Caco-2 (cell line): ENCODE data around the gene TENM3. TPM values are rescaled to one million over a fixed set of nuclear protein-coding genes. Genes with fewer than 3 reads are reported as not detected.

ENCODE experiments used
- BruUV-seq: library from RNA; stranded (reverse); fragments of 400-500 nt; replicated peaks from 2 replicates; lab custom pipeline; 2021; lab: Mats Ljungman, UMichigan
- CTCF ChIA-PET: fragments of 300-600 bp; sonication (Branson Sonifier 250); formaldehyde crosslinking; loops from one replicate; lab custom pipeline; 2022; ENCODE audit warnings: antibody characterized with exemption; lab: Charles Lee
- POLR2A ChIA-PET: fragments of 300-600 bp; sonication (Branson Sonifier 250); formaldehyde crosslinking; loops from one replicate; lab custom pipeline; 2022; ENCODE audit warnings: antibody characterized with exemption; lab: Charles Lee
- DNase-seq, 2 experiments: peaks; one replicate each; pipeline versions ENCODE4 v3.0.0 to v3.0.0-alpha.2; 2020 to 2022
- H3K27me3 ChIP-seq: replicated peaks from 2 replicates; pipeline ENCODE4 v1.6.0; 2011; ENCODE audit warnings: low read length; ENCODE audit not compliant: control insufficient read depth, insufficient read depth
- H3K36me3 ChIP-seq: 2 replicates; pipeline ENCODE4 v1.5.1; 2011; ENCODE audit warnings: low read length; ENCODE audit not compliant: control insufficient read depth, insufficient read depth
- H3K4me1 ChIP-seq: fragments of 250-450 bp; sonication (Bioruptor Pico); 2 replicates; pipeline ENCODE4 v1.5.1; 2020; ENCODE audit warnings: mild to moderate bottlenecking
- H3K4me3 ChIP-seq: 2 replicates; pipeline ENCODE4 v1.5.1; 2011; ENCODE audit warnings: low read depth, mild to moderate bottlenecking, control low read depth, low read length
- H3K9me3 ChIP-seq: fragments of 250-450 bp; sonication (Bioruptor Pico); 2 replicates; pipeline ENCODE4 v1.5.1; 2020; ENCODE audit warnings: mild to moderate bottlenecking, moderate library complexity
- H3K27ac Mint-ChIP-seq: one replicate; pipeline ENCODE4 v1.8.0; 2022; ENCODE audit warnings: mixed read lengths; ENCODE audit not compliant: unreplicated experiment
- H3K27me3 Mint-ChIP-seq: one replicate; pipeline ENCODE4 v1.8.0; 2022; ENCODE audit warnings: mixed read lengths; ENCODE audit not compliant: insufficient read depth, unreplicated experiment
- H3K36me3 Mint-ChIP-seq: one replicate; pipeline ENCODE4 v1.8.0; 2022; ENCODE audit warnings: mild to moderate bottlenecking, mixed read lengths; ENCODE audit not compliant: insufficient read depth, unreplicated experiment
- H3K4me1 Mint-ChIP-seq: one replicate; pipeline ENCODE4 v1.8.0; 2022; ENCODE audit warnings: low read depth, mixed read lengths; ENCODE audit not compliant: unreplicated experiment
- H3K4me3 Mint-ChIP-seq: one replicate; pipeline ENCODE4 v1.8.0; 2022; ENCODE audit warnings: mild to moderate bottlenecking, moderate library complexity, mixed read lengths; ENCODE audit not compliant: unreplicated experiment
- H3K9me3 Mint-ChIP-seq: one replicate; pipeline ENCODE4 v1.8.0; 2022; ENCODE audit warnings: mixed read lengths; ENCODE audit not compliant: unreplicated experiment
- intact Hi-C: fragments of 100-400 bp; cut with micrococcal nuclease; formaldehyde crosslinking; loops from one replicate; pipeline ENCODE4 v1.10.0; 2022; ENCODE audit not compliant: unreplicated experiment
- total RNA-seq: library from RNA; stranded (reverse); gene quantifications from 2 replicates; pipeline ENCODE4 v1.2.3, GENCODE V29; 2022
- TF ChIP-seq, protein P1 (sequence below), 2 experiments: fragments of 200-600 bp in 1 of 2; IDR thresholded peaks; 1 replicate in 1 of 2; 2 replicates in 1 of 2; pipeline versions ENCODE4 v1.5.1 to v1.8.0; 2011 to 2022; ENCODE audit warnings: antibody characterized with exemption in 1 of 2, control low read depth in 1 of 2, inconsistent platforms in 1 of 2, low read depth in 1 of 2, low read length in 1 of 2, mild to moderate bottlenecking in 1 of 2, moderate library complexity in 1 of 2; ENCODE audit not compliant: insufficient read depth in 1 of 2, severe bottlenecking in 1 of 2, unreplicated experiment in 1 of 2

TENM3 gene
- total RNA-seq, 1 experiment from 2014 or later: 94.7 TPM

DNA sequence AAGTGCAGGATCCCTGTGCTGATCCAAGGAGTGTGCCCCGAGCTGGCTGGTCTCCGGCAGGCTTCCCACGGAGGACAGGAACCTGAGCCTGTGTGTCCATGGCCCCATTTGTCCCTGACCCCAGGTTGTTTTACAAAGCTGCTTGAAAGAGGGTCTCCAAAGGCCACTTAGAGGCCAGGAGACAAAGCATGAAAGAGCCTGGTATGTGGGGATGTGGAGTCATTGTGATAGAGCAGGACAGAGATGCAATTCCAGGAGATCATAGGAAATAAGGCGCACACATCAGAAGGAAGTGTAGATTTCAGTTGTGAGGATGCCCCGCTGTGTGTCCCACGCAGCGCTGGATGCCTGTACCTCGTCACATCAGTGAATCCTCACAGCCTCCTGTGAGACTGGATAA is 48.0 kb downstream of the TENM3 start:
- H3K4me3 ChIP-seq: no peak overlapping the region
- H3K9me3 ChIP-seq: no peaks in the 10 kb centered on the region
- Mint-ChIP-seq H3K27ac (no peak overlapping the region), H3K4me3 (no peak overlapping the region), H3K4me1 (peaks cover 16% of the 10 kb centered on the region), H3K9me3 (no peaks in the 10 kb centered on the region), H3K36me3 (peaks cover 35% of the 10 kb centered on the region), H3K27me3 (no peaks in the 10 kb centered on the region)
- no peaks in the 10 kb centered on the region for H3K27me3 ChIP-seq
- no peaks in the 10 kb centered on the region for H3K36me3 ChIP-seq
- H3K4me1 ChIP-seq: no peaks in the 10 kb centered on the region
- CTCF ChIA-PET: no interaction called here
- POLR2A ChIA-PET: no interaction called here
- no TSS peak for BruUV-seq
- TF ChIP-seq, protein P1, sequence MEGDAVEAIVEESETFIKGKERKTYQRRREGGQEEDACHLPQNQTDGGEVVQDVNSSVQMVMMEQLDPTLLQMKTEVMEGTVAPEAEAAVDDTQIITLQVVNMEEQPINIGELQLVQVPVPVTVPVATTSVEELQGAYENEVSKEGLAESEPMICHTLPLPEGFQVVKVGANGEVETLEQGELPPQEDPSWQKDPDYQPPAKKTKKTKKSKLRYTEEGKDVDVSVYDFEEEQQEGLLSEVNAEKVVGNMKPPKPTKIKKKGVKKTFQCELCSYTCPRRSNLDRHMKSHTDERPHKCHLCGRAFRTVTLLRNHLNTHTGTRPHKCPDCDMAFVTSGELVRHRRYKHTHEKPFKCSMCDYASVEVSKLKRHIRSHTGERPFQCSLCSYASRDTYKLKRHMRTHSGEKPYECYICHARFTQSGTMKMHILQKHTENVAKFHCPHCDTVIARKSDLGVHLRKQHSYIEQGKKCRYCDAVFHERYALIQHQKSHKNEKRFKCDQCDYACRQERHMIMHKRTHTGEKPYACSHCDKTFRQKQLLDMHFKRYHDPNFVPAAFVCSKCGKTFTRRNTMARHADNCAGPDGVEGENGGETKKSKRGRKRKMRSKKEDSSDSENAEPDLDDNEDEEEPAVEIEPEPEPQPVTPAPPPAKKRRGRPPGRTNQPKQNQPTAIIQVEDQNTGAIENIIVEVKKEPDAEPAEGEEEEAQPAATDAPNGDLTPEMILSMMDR (IDR thresholded peaks at IDR 0.05; ENCODE audit: insufficient read depth in 1 of 2, low read depth in 1 of 2, low read length in 1 of 2, severe bottlenecking in 1 of 2, unreplicated experiment in 1 of 2): no peak
- intact Hi-C loops: no loop called here
- DNase-seq: no peak

GRCh38 chr4:182291597-182292270 is 48.5 kb downstream of the TENM3 start:
- ChIA-PET CTCF (no interaction called here), POLR2A (no interaction called here)
- no TSS peak for BruUV-seq

DNA sequence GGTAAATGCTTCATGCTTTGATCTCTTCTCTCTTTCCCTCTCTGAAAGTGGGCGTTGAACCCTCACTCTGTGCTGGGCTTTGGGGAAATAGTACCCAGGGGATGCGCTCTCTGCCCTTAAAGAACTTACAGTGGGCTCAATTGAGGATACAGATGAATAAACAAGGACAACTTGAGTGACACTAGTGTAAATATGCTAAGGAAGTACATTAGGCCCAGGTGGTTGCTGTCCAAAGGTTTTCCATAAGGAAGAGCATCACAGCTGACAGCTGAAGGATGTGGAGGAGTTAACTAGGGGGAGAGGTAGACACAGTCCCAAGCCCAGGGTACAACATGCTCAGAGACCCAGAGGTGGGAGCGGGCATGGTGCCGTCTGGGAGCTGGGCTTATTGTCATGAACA is 49.4 kb downstream of the TENM3 start:
- Mint-ChIP-seq H3K9me3 (no peaks in the 10 kb centered on the region), H3K4me3 (no peak overlapping the region), H3K27ac (no peak overlapping the region), H3K4me1 (peaks cover 16% of the 10 kb centered on the region), H3K27me3 (no peaks in the 10 kb centered on the region), H3K36me3 (peaks cover 23% of the 10 kb centered on the region)
- CTCF ChIA-PET: no interaction called here
- no peaks in the 10 kb centered on the region for H3K9me3 ChIP-seq
- intact Hi-C loops: no loop called here
- TF ChIP-seq, protein P1 (IDR thresholded peaks at IDR 0.05; ENCODE audit: insufficient read depth in 1 of 2, low read depth in 1 of 2, low read length in 1 of 2, severe bottlenecking in 1 of 2, unreplicated experiment in 1 of 2): no peak
- no peak for DNase-seq
- POLR2A ChIA-PET: no interaction called here
- H3K4me1 ChIP-seq: no peaks in the 10 kb centered on the region
- H3K4me3 ChIP-seq: no peak overlapping the region
- BruUV-seq: no TSS peak
- H3K36me3 ChIP-seq: no peaks in the 10 kb centered on the region
- H3K27me3 ChIP-seq: no peaks in the 10 kb centered on the region

More at GRCh38 chr4:182291597-182292270, 48.5 kb downstream of the TENM3 start:
- no peak overlapping the region for H3K4me3 Mint-ChIP-seq
- intact Hi-C loops: no loop called here
- TF ChIP-seq, protein P1 (IDR thresholded peaks at IDR 0.05; ENCODE audit: insufficient read depth in 1 of 2, low read depth in 1 of 2, low read length in 1 of 2, severe bottlenecking in 1 of 2, unreplicated experiment in 1 of 2): no peak
- H3K36me3 Mint-ChIP-seq: peaks cover 30% of the 10 kb centered on the region
- no peaks in the 10 kb centered on the region for H3K36me3 ChIP-seq
- H3K9me3 ChIP-seq: no peaks in the 10 kb centered on the region
- no peaks in the 10 kb centered on the region for H3K27me3 ChIP-seq
- peaks cover 16% of the 10 kb centered on the region for H3K4me1 Mint-ChIP-seq
- H3K4me1 ChIP-seq: no peaks in the 10 kb centered on the region
- H3K27me3 Mint-ChIP-seq: no peaks in the 10 kb centered on the region
- H3K27ac Mint-ChIP-seq: no peak overlapping the region
- H3K9me3 Mint-ChIP-seq: no peaks in the 10 kb centered on the region
- H3K4me3 ChIP-seq: no peak overlapping the region
- DNase-seq: no peak
